Measurements from ENCODE around the gene GAS7. TPM values are rescaled to one million over a fixed set of nuclear protein-coding genes. Genes with fewer than 3 reads are reported as not detected.
A peak's percentile ranks its signal among the peaks of the same experiment; 100 is the strongest.

The GAS7 gene
- total RNA-seq, 1 donor from 2014 or later, result 2.9 TPM

DNA sequence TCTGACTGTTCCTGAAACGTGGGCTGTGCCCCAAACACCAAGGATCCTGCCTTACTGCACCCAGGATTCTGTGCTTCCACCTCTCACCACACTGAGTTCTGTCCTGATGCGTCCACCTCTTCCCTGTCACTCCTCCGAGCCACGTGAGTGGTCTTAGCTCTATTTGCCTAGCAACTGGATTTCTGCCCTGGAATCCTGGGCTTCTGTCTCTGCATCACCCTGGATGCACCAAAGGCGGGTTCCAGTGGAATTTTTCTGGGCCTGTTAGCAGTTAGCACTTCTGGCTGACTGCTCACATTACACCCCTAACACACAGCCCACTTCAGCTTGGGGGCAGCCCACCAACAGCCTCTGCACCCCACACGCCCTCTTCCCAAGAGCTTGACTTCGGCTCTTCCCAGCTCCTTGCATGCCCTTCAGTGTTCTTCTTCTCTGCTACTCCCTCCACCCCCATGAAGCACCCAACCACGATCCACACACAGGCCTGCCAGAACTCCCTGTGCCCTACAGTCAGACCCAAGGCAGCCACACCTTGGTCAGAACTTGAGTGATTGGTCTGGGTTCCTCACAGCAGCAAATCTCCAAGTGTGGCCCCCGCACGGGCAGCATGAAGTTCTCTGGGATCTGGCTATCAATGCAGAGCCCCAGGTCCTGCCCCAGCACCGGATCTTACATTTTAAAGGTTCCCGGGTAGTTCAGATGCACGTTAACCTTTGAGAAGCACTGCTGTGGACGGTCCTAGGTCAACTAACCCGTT lies 163.5 kb downstream of the GAS7 start:
- Histone ChIP-seq H4K20me1 (ENCODE audit: low read depth) (no peaks in the 10 kb centered on the region), H3F3A (ENCODE audit: low read depth) (peaks cover 13% of the 10 kb centered on the region), H3K4me3 (no peak overlapping the region), H3K79me2 (ENCODE audit: low read depth) (no peaks in the 10 kb centered on the region), H3K9ac (no peak overlapping the region), H3K9me3 (ENCODE audit: low read depth) (no peaks in the 10 kb centered on the region), H3K4me1 (peaks cover 21% of the 10 kb centered on the region), H3K27ac (no peak overlapping the region), H3K27me3 (no peaks in the 10 kb centered on the region), H2AFZ (replicated peaks) (no peak overlapping the region), H3K4me2 (no peak overlapping the region), H3K36me3 (no peaks in the 10 kb centered on the region)
- DNase-seq (ENCODE audit: low spot score), result no peak
- Mint-ChIP-seq H3K27me3 (ENCODE audit: insufficient read depth, low read depth) (peaks cover 3% of the 10 kb centered on the region), H3K36me3 (no peaks in the 10 kb centered on the region), H3K4me3 (no peak overlapping the region), H3K9me3 (no peaks in the 10 kb centered on the region), H3K4me1 (peaks cover 21% of the 10 kb centered on the region), H3K27ac (peak overlapping the region; percentile 25)
- no peak for TF ChIP-seq EZH2 (IDR thresholded peaks at IDR 0.05)
- TF ChIP-seq, protein P1, sequence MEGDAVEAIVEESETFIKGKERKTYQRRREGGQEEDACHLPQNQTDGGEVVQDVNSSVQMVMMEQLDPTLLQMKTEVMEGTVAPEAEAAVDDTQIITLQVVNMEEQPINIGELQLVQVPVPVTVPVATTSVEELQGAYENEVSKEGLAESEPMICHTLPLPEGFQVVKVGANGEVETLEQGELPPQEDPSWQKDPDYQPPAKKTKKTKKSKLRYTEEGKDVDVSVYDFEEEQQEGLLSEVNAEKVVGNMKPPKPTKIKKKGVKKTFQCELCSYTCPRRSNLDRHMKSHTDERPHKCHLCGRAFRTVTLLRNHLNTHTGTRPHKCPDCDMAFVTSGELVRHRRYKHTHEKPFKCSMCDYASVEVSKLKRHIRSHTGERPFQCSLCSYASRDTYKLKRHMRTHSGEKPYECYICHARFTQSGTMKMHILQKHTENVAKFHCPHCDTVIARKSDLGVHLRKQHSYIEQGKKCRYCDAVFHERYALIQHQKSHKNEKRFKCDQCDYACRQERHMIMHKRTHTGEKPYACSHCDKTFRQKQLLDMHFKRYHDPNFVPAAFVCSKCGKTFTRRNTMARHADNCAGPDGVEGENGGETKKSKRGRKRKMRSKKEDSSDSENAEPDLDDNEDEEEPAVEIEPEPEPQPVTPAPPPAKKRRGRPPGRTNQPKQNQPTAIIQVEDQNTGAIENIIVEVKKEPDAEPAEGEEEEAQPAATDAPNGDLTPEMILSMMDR (IDR thresholded peaks at IDR 0.05), result no peak
- TF ChIP-seq EZH2phosphoT487 (IDR thresholded peaks at IDR 0.05), result no peak

DNA sequence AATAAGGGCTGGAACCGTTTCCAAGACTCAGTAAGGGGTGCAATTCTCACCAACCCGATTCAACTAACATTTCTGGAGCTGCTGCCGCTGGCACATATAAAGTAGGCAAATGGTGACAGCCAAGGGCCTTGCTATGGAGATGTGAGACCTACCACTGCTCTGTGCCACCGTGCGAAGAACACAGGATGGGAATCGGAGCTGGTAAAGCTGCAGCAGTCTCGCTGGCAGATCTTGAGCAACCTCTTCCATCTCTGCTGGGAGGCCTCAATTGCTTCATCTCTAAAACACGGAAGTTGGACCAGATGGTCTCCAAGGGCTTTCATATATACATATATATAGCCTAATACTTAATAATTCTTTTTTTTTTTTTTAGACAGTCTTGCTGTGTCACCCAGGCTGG lies 164.4 kb downstream of the GAS7 start:
- Histone ChIP-seq H3K4me1 (peaks cover 21% of the 10 kb centered on the region), H3K27ac (peak overlapping the region; percentile 80), H2AFZ (replicated peaks) (no peak overlapping the region), H3K4me2 (peak overlapping the region; percentile 40), H3K4me3 (no peak overlapping the region), H3K79me2 (ENCODE audit: low read depth) (no peaks in the 10 kb centered on the region), H3K9ac (no peak overlapping the region), H3K27me3 (no peaks in the 10 kb centered on the region), H4K20me1 (ENCODE audit: low read depth) (no peaks in the 10 kb centered on the region), H3K36me3 (no peaks in the 10 kb centered on the region), H3K9me3 (ENCODE audit: low read depth) (no peaks in the 10 kb centered on the region), H3F3A (ENCODE audit: low read depth) (peaks cover 13% of the 10 kb centered on the region)
- Mint-ChIP-seq H3K27ac (no peak overlapping the region), H3K36me3 (no peaks in the 10 kb centered on the region), H3K4me3 (no peak overlapping the region), H3K4me1 (peaks cover 21% of the 10 kb centered on the region), H3K9me3 (no peaks in the 10 kb centered on the region), H3K27me3 (ENCODE audit: insufficient read depth, low read depth) (peaks cover 4% of the 10 kb centered on the region)
- no peak for DNase-seq (ENCODE audit: low spot score)
- no peak for TF ChIP-seq EZH2 (IDR thresholded peaks at IDR 0.05)
- TF ChIP-seq EZH2phosphoT487 (IDR thresholded peaks at IDR 0.05), result no peak
- TF ChIP-seq, protein P1 (IDR thresholded peaks at IDR 0.05), result no peak

DNA sequence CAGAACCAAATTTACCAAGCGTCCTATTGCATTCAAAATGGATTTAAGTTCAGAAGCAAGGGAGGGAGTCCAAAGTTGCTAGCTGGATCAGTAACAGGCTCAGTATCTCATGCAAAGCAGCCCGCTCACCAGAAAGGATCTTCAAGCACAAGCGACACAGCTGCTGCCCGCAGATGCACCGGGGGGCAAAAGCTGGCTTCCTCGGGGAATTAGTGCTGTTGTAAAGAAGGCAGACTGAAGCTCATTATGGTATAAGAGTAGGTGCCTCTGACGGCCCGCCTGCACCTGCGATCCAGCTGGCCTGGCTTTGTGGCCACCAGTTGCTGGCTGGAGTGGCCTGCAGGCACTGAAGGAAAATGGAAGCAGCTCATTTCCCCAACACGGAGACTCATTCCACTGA lies 165.0 kb downstream of the GAS7 start:
- DNase-seq (ENCODE audit: low spot score), result peak; percentile 62
- H3K36me3 Mint-ChIP-seq, result no peaks in the 10 kb centered on the region
- Histone ChIP-seq H3F3A (ENCODE audit: low read depth) (peaks cover 13% of the 10 kb centered on the region), H3K9ac (no peak overlapping the region), H3K4me2 (peak overlapping the region; percentile 40), H3K4me1 (peaks cover 21% of the 10 kb centered on the region), H3K4me3 (no peak overlapping the region), H3K27me3 (no peaks in the 10 kb centered on the region), H3K9me3 (ENCODE audit: low read depth) (no peaks in the 10 kb centered on the region), H3K79me2 (ENCODE audit: low read depth) (no peaks in the 10 kb centered on the region), H4K20me1 (ENCODE audit: low read depth) (no peaks in the 10 kb centered on the region), H3K36me3 (no peaks in the 10 kb centered on the region), H2AFZ (replicated peaks) (peak overlapping the region; percentile 57), H3K27ac (peak overlapping the region; percentile 80)
- H3K4me3 Mint-ChIP-seq, result no peak overlapping the region
- TF ChIP-seq EZH2 (IDR thresholded peaks at IDR 0.05) (no peak), EZH2phosphoT487 (IDR thresholded peaks at IDR 0.05) (no peak)
- TF ChIP-seq, protein P1 (IDR thresholded peaks at IDR 0.05), result no peak
- peaks cover 21% of the 10 kb centered on the region for H3K4me1 Mint-ChIP-seq
- peaks cover 4% of the 10 kb centered on the region for H3K27me3 Mint-ChIP-seq (ENCODE audit: insufficient read depth, low read depth)
- no peaks in the 10 kb centered on the region for H3K9me3 Mint-ChIP-seq
- H3K27ac Mint-ChIP-seq, result no peak overlapping the region
